HG02763 (cell line): ENCODE data around the gene ANKRD28.

ENCODE experiments used
- ATAC-seq: cut with Tn5 transposase; IDR thresholded peaks from one replicate; pipeline ENCODE4 v1.9.1; 2021; ENCODE audit warnings: mild to moderate bottlenecking, moderate library complexity; ENCODE audit not compliant: unreplicated experiment

ANKRD28 gene

GRCh38 chr3:15676259-15676658 is 121.5 kb downstream of the ANKRD28 start:
- ATAC-seq = no peak

GRCh38 chr3:15673536-15673935 is 124.2 kb downstream of the ANKRD28 start:
- no peak for ATAC-seq

- no peak for ATAC-seq
Observed at GRCh38 chr3:15667484-15667883, 130.3 kb downstream of the ANKRD28 start.

- no peak for ATAC-seq
Observed at GRCh38 chr3:15666277-15666676, 131.5 kb downstream of the ANKRD28 start.

GRCh38 chr3:15665510-15666150 is 132.1 kb downstream of the ANKRD28 start:
- ATAC-seq = no peak

- no peak for ATAC-seq
Observed at GRCh38 chr3:15664144-15664543, 133.6 kb downstream of the ANKRD28 start.

- ATAC-seq = no peak
Observed at GRCh38 chr3:15660055-15660935, 137.5 kb downstream of the ANKRD28 start.

- no peak for ATAC-seq
Observed at GRCh38 chr3:15659254-15659975, 138.4 kb downstream of the ANKRD28 start.

- no peak for ATAC-seq
Observed at GRCh38 chr3:15657016-15657415, 140.8 kb downstream of the ANKRD28 start.

GRCh38 chr3:15656342-15656741 is 141.4 kb downstream of the ANKRD28 start:
- no peak for ATAC-seq

GRCh38 chr3:15654891-15655290 is 142.9 kb downstream of the ANKRD28 start:
- ATAC-seq = no peak

GRCh38 chr3:15654127-15654526 is 143.7 kb downstream of the ANKRD28 start:
- ATAC-seq = no peak

- ATAC-seq = no peak
Observed at GRCh38 chr3:15653321-15653720, 144.5 kb downstream of the ANKRD28 start.

GRCh38 chr3:15651396-15651795 is 146.4 kb downstream of the ANKRD28 start:
- ATAC-seq = no peak

- no peak for ATAC-seq
Observed at GRCh38 chr3:15649858-15650257, 147.9 kb downstream of the ANKRD28 start.

GRCh38 chr3:15649341-15649740 is 148.4 kb downstream of the ANKRD28 start:
- no peak for ATAC-seq

GRCh38 chr3:15647611-15648167 is 150.1 kb downstream of the ANKRD28 start:
- ATAC-seq = peak; percentile 86

- ATAC-seq = peak; percentile 4
Observed at GRCh38 chr3:15646851-15647511, 150.8 kb downstream of the ANKRD28 start.

GRCh38 chr3:15645740-15646501 is 151.9 kb downstream of the ANKRD28 start:
- ATAC-seq = no peak

- ATAC-seq = no peak
Observed at GRCh38 chr3:15645246-15645645, 152.5 kb downstream of the ANKRD28 start.
